DND-41 (cell line): Measurements from ENCODE around the gene IVD.

Experiments used
- ATAC-seq: fragments of 200-7000 bp; cut with Tn5 transposase; 3 replicates; pipeline ENCODE4 v1.9.1; 2021; ENCODE audit warnings: low read depth; ENCODE audit not compliant: insufficient read depth
- DNase-seq: peaks from one replicate; pipeline ENCODE4 v3.0.0-alpha.2; 2020
- H2AFZ ChIP-seq: 2 replicates; pipeline ENCODE4 v1.6.0; 2012; ENCODE audit warnings: low read depth, low read length
- H3K27ac ChIP-seq: 2 replicates; pipeline ENCODE4 v1.5.1; 2012; ENCODE audit warnings: low read length, inconsistent platforms
- H3K27me3 ChIP-seq: fragments of 200-600 bp; sonication (generic); 2 replicates; pipeline ENCODE4 v1.6.0; 2012; ENCODE audit warnings: low read length, mild to moderate bottlenecking, inconsistent platforms; ENCODE audit not compliant: insufficient read depth, poor library complexity
- H3K36me3 ChIP-seq: 2 replicates; pipeline ENCODE4 v1.5.1; 2012; ENCODE audit warnings: low read length, inconsistent platforms; ENCODE audit not compliant: insufficient read depth
- H3K4me1 ChIP-seq: 2 replicates; pipeline ENCODE4 v1.5.1; 2012; ENCODE audit warnings: mild to moderate bottlenecking, low read length; ENCODE audit not compliant: insufficient read depth
- H3K4me2 ChIP-seq: 2 replicates; pipeline ENCODE4 v1.6.0; 2012; ENCODE audit warnings: mild to moderate bottlenecking, moderate library complexity, low read length, inconsistent platforms; ENCODE audit not compliant: insufficient read depth
- H3K4me3 ChIP-seq, 2 experiments: fragments of 200-600 bp in 1 of 2; shearing (Covaris generic) in 1 of 2; 2 replicates each; pipeline ENCODE4 v1.5.1; 2012 to 2016; ENCODE audit warnings: inconsistent platforms in 2 of 2, low read length in 2 of 2, mild to moderate bottlenecking in 2 of 2, low read depth in 1 of 2, moderate library complexity in 1 of 2
- H3K79me2 ChIP-seq: 2 replicates; pipeline ENCODE4 v1.6.0; 2012; ENCODE audit warnings: low read length, inconsistent platforms; ENCODE audit not compliant: insufficient read depth
- H3K9ac ChIP-seq: 2 replicates; pipeline ENCODE4 v1.6.0; 2012; ENCODE audit warnings: low read depth, mild to moderate bottlenecking, inconsistent platforms, low read length, moderate library complexity
- H3K9me3 ChIP-seq: 2 replicates; pipeline ENCODE4 v1.5.1; 2012; ENCODE audit warnings: low read length, moderate library complexity, mild to moderate bottlenecking, inconsistent platforms; ENCODE audit not compliant: insufficient read depth, severe bottlenecking
- H4K20me1 ChIP-seq: 2 replicates; pipeline ENCODE4 v1.6.0; 2012; ENCODE audit warnings: low read length; ENCODE audit not compliant: insufficient read depth
- EZH2 ChIP-seq: IDR thresholded peaks from 3 replicates; pipeline ENCODE4 v1.6.1; 2012; ENCODE audit warnings: borderline replicate concordance, low read depth, mild to moderate bottlenecking, moderate library complexity, low read length, inconsistent platforms; ENCODE audit not compliant: severe bottlenecking
- TF ChIP-seq, protein P1 (sequence below): IDR thresholded peaks from 2 replicates; pipeline ENCODE4 v1.5.1; 2012; ENCODE audit warnings: borderline replicate concordance, low read length, moderate library complexity, mild to moderate bottlenecking; ENCODE audit not compliant: poor library complexity, severe bottlenecking; ENCODE audit errors: extremely low read depth

Gene IVD

DNA sequence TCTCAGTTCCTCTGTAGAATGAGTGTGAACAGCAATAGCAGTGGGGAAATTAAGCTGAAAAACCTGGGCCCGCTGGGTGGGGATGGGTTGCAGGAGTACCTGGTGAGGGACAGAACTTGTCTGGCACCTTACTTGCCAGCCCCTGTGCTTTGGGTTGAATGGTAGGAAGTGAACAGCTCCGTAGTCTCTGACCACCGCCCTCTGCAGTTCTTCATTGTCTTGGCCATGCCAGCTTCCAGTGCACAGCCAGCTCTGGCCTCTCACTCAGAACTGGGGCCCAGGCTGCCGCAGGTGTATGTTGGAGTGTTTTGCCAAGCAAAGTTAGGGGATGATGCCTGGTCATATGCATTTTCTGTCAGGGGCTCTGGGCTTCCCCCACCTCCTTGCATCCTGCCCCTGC, 51.1 kb downstream of the IVD start:
- no peak for DNase-seq
- Histone ChIP-seq H3K4me2 (no peak overlapping the region), H2AFZ (no peak overlapping the region), H4K20me1 (peaks cover 87% of the 10 kb centered on the region), H3K4me3 (no peak overlapping the region), H3K9me3 (no peaks in the 10 kb centered on the region), H3K27ac (no peak overlapping the region), H3K36me3 (peaks cover 29% of the 10 kb centered on the region), H3K9ac (no peak overlapping the region), H3K79me2 (peaks cover 87% of the 10 kb centered on the region), H3K27me3 (no peaks in the 10 kb centered on the region), H3K4me1 (peaks cover 32% of the 10 kb centered on the region)
- no peak for TF ChIP-seq EZH2
- TF ChIP-seq, protein P1, sequence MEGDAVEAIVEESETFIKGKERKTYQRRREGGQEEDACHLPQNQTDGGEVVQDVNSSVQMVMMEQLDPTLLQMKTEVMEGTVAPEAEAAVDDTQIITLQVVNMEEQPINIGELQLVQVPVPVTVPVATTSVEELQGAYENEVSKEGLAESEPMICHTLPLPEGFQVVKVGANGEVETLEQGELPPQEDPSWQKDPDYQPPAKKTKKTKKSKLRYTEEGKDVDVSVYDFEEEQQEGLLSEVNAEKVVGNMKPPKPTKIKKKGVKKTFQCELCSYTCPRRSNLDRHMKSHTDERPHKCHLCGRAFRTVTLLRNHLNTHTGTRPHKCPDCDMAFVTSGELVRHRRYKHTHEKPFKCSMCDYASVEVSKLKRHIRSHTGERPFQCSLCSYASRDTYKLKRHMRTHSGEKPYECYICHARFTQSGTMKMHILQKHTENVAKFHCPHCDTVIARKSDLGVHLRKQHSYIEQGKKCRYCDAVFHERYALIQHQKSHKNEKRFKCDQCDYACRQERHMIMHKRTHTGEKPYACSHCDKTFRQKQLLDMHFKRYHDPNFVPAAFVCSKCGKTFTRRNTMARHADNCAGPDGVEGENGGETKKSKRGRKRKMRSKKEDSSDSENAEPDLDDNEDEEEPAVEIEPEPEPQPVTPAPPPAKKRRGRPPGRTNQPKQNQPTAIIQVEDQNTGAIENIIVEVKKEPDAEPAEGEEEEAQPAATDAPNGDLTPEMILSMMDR, result no peak
- ATAC-seq, result no peak

DNA sequence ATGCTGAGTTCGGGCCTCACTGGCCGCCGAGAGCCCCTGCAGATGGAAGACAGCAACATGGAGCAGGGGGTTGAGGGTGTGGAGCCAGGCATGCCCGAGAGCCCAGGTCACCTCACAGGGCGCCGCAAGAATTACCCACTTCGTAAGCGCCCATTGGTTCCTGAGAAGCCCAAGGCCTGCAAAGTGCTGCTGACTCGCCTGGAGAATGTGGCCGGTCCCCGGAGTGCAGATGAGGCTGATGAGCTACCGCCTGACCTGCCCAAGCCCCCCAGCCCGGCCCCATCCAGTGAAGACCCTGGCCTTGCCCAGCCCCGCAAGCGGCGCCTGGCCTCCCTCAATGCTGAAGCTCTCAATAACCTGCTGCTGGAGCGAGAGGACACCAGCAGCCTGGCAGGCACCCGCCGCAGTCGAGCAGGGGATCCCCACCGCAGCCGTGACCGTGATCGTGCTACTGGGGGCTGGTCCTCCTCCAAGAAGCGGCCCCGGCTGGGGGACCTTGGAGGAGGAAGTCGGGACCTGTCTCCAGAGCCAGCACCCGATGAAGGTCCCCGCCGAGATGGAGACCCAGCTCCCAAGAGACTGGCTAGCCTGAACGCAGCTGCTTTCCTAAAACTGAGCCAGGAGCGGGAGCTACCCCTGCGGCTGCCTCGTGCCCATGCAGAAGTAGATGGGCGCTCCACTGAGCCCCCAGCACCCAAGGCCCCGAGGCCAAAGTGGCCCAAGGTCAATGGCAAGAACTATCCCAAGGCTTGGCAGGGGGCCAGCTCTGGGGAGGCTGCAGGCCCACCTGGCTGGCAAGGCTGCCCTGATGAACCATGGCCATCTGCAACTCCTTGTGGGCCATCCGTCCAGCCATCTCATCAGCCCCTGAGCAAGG, 53.1 kb downstream of the IVD start:
- H3K9ac ChIP-seq, result no peak overlapping the region
- DNase-seq, result no peak
- no peak for ATAC-seq
- no peak for TF ChIP-seq EZH2
- TF ChIP-seq, protein P1, result no peak
- H3K79me2 ChIP-seq, result peaks cover 73% of the 10 kb centered on the region
- H3K4me3 ChIP-seq, result no peak overlapping the region
- no peak overlapping the region for H2AFZ ChIP-seq
- peaks cover 12% of the 10 kb centered on the region for H3K4me1 ChIP-seq
- H3K9me3 ChIP-seq, result no peaks in the 10 kb centered on the region
- H3K4me2 ChIP-seq, result no peak overlapping the region
- H3K27me3 ChIP-seq, result no peaks in the 10 kb centered on the region
- H3K27ac ChIP-seq, result no peak overlapping the region
- peaks cover 71% of the 10 kb centered on the region for H4K20me1 ChIP-seq
- peaks cover 44% of the 10 kb centered on the region for H3K36me3 ChIP-seq

DNA sequence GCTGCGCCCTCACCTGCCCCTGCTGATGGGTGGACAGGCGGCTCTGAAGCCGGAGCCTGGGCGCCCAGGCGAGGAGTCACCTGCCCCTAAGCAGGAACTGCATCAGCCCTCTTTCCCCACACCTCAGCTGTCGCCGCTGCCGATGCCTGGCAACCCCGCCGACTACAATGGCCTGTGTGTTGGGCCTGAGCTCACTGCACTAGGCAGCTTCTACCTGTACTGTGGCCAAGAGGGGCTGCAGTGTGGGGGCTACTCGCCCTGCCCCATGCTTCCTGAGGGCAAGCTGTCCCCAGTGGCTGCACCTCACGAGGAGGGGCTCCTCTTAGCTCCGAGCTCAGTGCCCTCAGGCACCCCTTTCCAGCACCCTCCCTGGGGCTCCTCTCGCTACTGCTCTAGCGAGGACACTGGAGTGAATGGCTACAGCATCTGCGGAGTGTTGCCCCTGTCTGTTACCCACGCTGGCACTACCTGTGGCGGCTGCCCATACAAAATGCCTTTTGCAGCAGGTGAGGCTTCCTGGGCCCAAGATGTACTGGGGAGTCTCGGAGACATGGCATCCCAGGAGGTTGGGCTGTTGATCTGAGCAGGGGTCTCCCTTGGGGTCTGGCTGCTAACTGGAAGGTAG, 53.9 kb downstream of the IVD start:
- Histone ChIP-seq H3K4me3 (no peak overlapping the region), H3K9me3 (no peaks in the 10 kb centered on the region), H2AFZ (no peak overlapping the region), H3K27me3 (no peaks in the 10 kb centered on the region), H3K4me1 (peaks cover 4% of the 10 kb centered on the region; the same call in 1 of the 2 replicates), H3K9ac (no peak overlapping the region), H4K20me1 (peaks cover 68% of the 10 kb centered on the region), H3K79me2 (peaks cover 65% of the 10 kb centered on the region), H3K4me2 (no peak overlapping the region), H3K27ac (no peak overlapping the region), H3K36me3 (peaks cover 52% of the 10 kb centered on the region)
- TF ChIP-seq EZH2, result no peak
- ATAC-seq, result no peak
- no peak for DNase-seq

DNA sequence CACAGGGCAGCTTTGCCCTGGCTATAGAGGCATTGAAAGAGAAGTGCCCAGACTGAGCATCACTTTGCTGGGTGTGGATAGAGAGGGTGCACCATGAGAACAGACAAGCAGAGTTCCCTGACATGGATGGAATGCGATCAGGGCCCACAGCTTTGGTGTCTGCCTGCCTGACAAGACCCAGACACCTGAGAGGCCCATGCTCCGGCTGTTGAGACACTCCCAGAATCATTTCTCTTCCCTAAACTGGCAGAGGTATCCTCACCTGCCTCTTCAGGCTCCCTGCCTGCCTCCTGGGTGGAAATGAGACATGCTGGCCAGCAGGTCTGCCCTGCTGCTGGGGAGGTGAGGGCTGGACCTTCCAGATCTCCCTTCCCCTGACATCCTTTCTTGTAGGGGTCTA, 54.8 kb downstream of the IVD start:
- TF ChIP-seq, protein P1, result no peak
- no peak for TF ChIP-seq EZH2
- Histone ChIP-seq H4K20me1 (peaks cover 59% of the 10 kb centered on the region), H3K4me2 (no peak overlapping the region), H2AFZ (no peak overlapping the region), H3K4me1 (no peaks in the 10 kb centered on the region), H3K9me3 (no peaks in the 10 kb centered on the region), H3K4me3 (no peak overlapping the region), H3K36me3 (peaks cover 61% of the 10 kb centered on the region), H3K79me2 (peaks cover 56% of the 10 kb centered on the region), H3K27ac (no peak overlapping the region), H3K27me3 (no peaks in the 10 kb centered on the region), H3K9ac (no peak overlapping the region)
- DNase-seq, result no peak
- no peak for ATAC-seq
